Ishikawa (cell line): ENCODE measurements around the gene ACTN1.

Experiments used
- CEBPB ChIP-seq: IDR thresholded peaks from 2 replicates; pipeline ENCODE4 v1.6.1; 2012
- TCF12 ChIP-seq: IDR thresholded peaks from 2 replicates; pipeline ENCODE4 v1.6.1; 2012; ENCODE audit warnings: low read depth
- YY1 ChIP-seq: IDR thresholded peaks from 2 replicates; pipeline ENCODE4 v1.6.1; 2012; ENCODE audit warnings: low read depth

- TF ChIP-seq YY1 (no peak), TCF12 (no peak), CEBPB (no peak)
Measured at GRCh38 chr14:68922886-68923285, 56.2 kb downstream of the ACTN1 start.
